ENCODE measurements around the gene MEIOSIN. TPM values are rescaled to one million over a fixed set of nuclear protein-coding genes. Genes with fewer than 3 reads are reported as not detected.

The MEIOSIN gene
- total and polyA plus RNA-seq, 9 of the 15 experiments (the other 6 are each of a cell fraction or from before 2014, with no cell fraction given): 0.06 to 2.0 (median 0.76) TPM

DNA sequence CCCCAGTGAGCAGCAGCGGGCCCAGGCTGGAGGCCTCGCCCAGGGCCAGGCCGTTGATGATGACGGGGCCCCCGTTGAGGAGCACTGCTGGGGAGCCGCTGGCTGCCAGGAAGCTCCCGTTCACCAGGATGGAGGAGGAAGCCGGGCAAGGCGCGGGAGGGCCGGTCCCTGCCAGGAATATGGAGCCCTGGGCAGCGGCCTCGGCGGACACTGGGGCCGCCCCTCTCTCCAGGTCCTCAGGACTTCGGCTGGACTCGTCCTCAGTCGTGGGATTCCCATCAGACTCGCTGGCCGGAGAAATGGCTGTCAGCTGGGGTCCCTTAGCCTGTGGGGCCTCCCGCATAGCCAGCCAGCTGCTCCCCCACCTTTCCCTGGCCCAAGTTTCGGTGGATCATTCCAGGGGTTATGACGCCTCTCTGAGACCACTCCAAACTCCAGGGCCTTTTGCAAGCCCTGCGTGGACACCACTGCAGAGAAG, 33.7 kb downstream of the MEIOSIN start:
- H3K27ac ChIP-seq (ENCODE audit: extremely low read depth, low read depth, low read length): peak overlapping the region; percentile 77; the same call in 2 of the 3 replicates
- peak overlapping the region; percentile 87; the same call in 1 of the 2 replicates for H2AFZ ChIP-seq (ENCODE audit: low read depth, low read length)
- TF ChIP-seq, protein P1, sequence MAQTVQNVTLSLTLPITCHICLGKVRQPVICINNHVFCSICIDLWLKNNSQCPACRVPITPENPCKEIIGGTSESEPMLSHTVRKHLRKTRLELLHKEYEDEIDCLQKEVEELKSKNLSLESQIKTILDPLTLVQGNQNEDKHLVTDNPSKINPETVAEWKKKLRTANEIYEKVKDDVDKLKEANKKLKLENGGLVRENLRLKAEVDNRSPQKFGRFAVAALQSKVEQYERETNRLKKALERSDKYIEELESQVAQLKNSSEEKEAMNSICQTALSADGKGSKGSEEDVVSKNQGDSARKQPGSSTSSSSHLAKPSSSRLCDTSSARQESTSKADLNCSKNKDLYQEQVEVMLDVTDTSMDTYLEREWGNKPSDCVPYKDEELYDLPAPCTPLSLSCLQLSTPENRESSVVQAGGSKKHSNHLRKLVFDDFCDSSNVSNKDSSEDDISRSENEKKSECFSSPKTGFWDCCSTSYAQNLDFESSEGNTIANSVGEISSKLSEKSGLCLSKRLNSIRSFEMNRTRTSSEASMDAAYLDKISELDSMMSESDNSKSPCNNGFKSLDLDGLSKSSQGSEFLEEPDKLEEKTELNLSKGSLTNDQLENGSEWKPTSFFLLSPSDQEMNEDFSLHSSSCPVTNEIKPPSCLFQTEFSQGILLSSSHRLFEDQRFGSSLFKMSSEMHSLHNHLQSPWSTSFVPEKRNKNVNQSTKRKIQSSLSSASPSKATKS (CRISPR knock-in tag; IDR thresholded peaks at IDR 0.05): no peak
- no peak for TF ChIP-seq ZNF143 (CRISPR knock-in tag; IDR thresholded peaks at IDR 0.05)
- no peak for TF ChIP-seq NBN (IDR thresholded peaks at IDR 0.05; ENCODE audit: low read depth)
- TF ChIP-seq, protein P2, sequence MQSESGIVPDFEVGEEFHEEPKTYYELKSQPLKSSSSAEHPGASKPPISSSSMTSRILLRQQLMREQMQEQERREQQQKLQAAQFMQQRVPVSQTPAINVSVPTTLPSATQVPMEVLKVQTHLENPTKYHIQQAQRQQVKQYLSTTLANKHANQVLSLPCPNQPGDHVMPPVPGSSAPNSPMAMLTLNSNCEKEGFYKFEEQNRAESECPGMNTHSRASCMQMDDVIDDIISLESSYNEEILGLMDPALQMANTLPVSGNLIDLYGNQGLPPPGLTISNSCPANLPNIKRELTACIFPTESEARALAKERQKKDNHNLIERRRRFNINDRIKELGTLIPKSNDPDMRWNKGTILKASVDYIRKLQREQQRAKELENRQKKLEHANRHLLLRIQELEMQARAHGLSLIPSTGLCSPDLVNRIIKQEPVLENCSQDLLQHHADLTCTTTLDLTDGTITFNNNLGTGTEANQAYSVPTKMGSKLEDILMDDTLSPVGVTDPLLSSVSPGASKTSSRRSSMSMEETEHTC (IDR thresholded peaks at IDR 0.05): no peak
- TF ChIP-seq FIP1L1 (IDR thresholded peaks at IDR 0.05; ENCODE audit: low read depth, low read length, poor library complexity, severe bottlenecking): peak; percentile 12
- no peak for TF ChIP-seq SNIP1 (IDR thresholded peaks at IDR 0.05; ENCODE audit: low read depth)
- TF ChIP-seq, protein P3, sequence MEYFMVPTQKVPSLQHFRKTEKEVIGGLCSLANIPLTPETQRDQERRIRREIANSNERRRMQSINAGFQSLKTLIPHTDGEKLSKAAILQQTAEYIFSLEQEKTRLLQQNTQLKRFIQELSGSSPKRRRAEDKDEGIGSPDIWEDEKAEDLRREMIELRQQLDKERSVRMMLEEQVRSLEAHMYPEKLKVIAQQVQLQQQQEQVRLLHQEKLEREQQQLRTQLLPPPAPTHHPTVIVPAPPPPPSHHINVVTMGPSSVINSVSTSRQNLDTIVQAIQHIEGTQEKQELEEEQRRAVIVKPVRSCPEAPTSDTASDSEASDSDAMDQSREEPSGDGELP (CRISPR knock-in tag; IDR thresholded peaks at IDR 0.05; ENCODE audit: borderline replicate concordance): 0 out of 2 replicates have a peak, but pooled peaks have one; percentile 1
- no peak for TF ChIP-seq GATAD2A (IDR thresholded peaks at IDR 0.05)
- TF ChIP-seq, protein P4, sequence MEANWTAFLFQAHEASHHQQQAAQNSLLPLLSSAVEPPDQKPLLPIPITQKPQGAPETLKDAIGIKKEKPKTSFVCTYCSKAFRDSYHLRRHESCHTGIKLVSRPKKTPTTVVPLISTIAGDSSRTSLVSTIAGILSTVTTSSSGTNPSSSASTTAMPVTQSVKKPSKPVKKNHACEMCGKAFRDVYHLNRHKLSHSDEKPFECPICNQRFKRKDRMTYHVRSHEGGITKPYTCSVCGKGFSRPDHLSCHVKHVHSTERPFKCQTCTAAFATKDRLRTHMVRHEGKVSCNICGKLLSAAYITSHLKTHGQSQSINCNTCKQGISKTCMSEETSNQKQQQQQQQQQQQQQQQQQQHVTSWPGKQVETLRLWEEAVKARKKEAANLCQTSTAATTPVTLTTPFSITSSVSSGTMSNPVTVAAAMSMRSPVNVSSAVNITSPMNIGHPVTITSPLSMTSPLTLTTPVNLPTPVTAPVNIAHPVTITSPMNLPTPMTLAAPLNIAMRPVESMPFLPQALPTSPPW (CRISPR knock-in tag; IDR thresholded peaks at IDR 0.05): no peak
- TF ChIP-seq, protein P5, sequence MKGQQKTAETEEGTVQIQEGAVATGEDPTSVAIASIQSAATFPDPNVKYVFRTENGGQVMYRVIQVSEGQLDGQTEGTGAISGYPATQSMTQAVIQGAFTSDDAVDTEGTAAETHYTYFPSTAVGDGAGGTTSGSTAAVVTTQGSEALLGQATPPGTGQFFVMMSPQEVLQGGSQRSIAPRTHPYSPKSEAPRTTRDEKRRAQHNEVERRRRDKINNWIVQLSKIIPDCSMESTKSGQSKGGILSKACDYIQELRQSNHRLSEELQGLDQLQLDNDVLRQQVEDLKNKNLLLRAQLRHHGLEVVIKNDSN (CRISPR knock-in tag; IDR thresholded peaks at IDR 0.05): no peak
- TF ChIP-seq PHB (CRISPR knock-in tag; IDR thresholded peaks at IDR 0.05): no peak
- TF ChIP-seq, protein P6, sequence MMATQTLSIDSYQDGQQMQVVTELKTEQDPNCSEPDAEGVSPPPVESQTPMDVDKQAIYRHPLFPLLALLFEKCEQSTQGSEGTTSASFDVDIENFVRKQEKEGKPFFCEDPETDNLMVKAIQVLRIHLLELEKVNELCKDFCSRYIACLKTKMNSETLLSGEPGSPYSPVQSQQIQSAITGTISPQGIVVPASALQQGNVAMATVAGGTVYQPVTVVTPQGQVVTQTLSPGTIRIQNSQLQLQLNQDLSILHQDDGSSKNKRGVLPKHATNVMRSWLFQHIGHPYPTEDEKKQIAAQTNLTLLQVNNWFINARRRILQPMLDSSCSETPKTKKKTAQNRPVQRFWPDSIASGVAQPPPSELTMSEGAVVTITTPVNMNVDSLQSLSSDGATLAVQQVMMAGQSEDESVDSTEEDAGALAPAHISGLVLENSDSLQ (IDR thresholded peaks at IDR 0.05): no peak
- TF ChIP-seq DACH1 (IDR thresholded peaks at IDR 0.05; ENCODE audit: partially characterized antibody): no peak
- H3K36me3 ChIP-seq (ENCODE audit: control insufficient read depth, insufficient read depth, low read length): peaks cover 4% of the 10 kb centered on the region; the same call in 1 of the 3 replicates
- H4K20me1 ChIP-seq (replicated peaks; ENCODE audit: control insufficient read depth, insufficient read depth, low read length): no peaks in the 10 kb centered on the region
- ATAC-seq: no peak
- peak overlapping the region; percentile 56 for H3K4me3 ChIP-seq
- peak overlapping the region; percentile 88 for H3K4me2 ChIP-seq (ENCODE audit: insufficient read depth, low read length)
- POLR2A ChIA-PET: interaction anchor here (0.7 to 1.7 kb wide), 6 partner anchors 12 to 75 kb away, joined by 3 to 4 read pairs (median 4); partner anchors contain the start of gene SNRPD2
- no peaks in the 10 kb centered on the region for H3K27me3 ChIP-seq (ENCODE audit: control insufficient read depth in 2 of 2, insufficient read depth in 2 of 2, low read length in 2 of 2)
- peaks cover 10 to 86% of the 10 kb centered on the region in 2 experiments; a peak in 4 of 5 replicates for H3K4me1 ChIP-seq (replicated peaks in 1 of 2; ENCODE audit: control insufficient read depth in 2 of 2, insufficient read depth in 2 of 2, low read length in 2 of 2)
- FAIRE-seq: no peak
- CTCF ChIA-PET (ENCODE audit: low intra/inter-chr PET ratio): interaction anchor here (0.6 kb wide), 1 partner anchor 119 kb away, joined by 3 read pairs; the partner anchor contains the start of gene IRF2BP1
- no peaks in the 10 kb centered on the region for H3K9me3 ChIP-seq (replicated peaks; ENCODE audit: control insufficient read depth, insufficient read depth, low read depth, low read length)
- whole genome bisulfite sequencing (ENCODE audit: insufficient coverage, low coverage, missing lambda C conversion rate): 42% methylated on average over 12 of the region's 24 CpGs
- intact Hi-C loops (cut with micrococcal nuclease): no loop called here
- H3K9ac ChIP-seq (ENCODE audit: insufficient read depth in 1 of 2, low read depth in 2 of 2, low read length in 2 of 2): peak overlapping the region; percentile 69 to 98
- H3K79me2 ChIP-seq (ENCODE audit: control insufficient read depth, insufficient read depth, low read length): peaks cover 17% of the 10 kb centered on the region; the same call in 2 of the 3 replicates
- in situ Hi-C loops (cut with MboI): no loop called here
- no peak for DNase-seq (ENCODE audit: extremely low read depth in 1 of 4, low spot score in 3 of 4)
- no peaks in the 10 kb centered on the region for H3K9me1 ChIP-seq (ENCODE audit: control insufficient read depth, insufficient read depth, low read length)
- BruUV-seq (replicated peaks): TSS peak; percentile 47
